ENCODE measurements around the gene C2CD3.
A peak's percentile ranks its signal among the peaks of the same experiment; 100 is the strongest.

The C2CD3 gene

DNA sequence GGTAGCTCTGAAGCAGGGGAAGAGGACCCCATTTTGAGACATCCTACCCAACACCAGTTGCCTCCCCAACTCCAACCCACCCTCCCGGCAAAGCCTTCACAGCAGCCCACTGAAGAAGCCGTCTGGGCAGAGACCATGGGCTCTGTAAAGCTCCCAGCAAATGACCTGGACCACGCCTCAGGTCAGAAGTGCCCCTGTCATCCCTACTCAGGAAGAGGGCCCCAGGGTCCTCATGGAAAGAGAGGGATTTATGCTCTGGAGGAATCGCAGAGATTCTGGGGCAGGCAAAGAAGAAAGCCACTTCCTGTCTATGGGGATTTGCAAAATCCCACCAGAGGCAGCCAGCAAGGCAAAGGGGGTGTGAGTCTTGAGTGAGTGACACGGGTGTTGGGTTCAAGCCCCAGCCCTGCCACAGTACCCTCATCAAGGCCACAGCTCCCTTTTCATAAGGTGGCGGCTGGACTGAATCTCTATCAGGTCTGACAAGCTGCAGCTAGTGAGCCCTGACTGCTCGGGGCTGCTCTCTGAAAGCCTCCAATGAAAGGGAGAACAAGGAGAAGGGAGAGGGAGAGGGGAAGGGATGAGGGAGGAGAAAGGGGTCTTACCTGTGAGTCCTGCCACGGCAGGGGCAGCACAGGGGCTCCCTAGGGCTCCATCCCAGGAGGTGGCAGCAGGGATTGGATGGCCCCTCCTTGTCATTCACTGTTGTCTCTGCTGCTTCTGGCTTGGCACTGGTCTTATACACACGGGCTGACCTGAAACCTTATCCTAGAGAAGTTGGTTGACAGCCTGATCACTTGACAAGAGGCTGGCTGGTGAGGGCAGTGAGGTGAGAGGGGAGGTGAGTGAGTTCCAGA, 162.2 kb downstream of the C2CD3 start, which contains the start of gene UCP3:
UCP3 (minus strand) TSS at position 713 of the 857 bp plus-strand sequence. CDS start 2,043 bp downstream, outside the sequence.
- FAIRE-seq = no peak
- no peak for DNase-seq (ENCODE audit: extremely low spot score, insufficient read length, low read depth)

DNA sequence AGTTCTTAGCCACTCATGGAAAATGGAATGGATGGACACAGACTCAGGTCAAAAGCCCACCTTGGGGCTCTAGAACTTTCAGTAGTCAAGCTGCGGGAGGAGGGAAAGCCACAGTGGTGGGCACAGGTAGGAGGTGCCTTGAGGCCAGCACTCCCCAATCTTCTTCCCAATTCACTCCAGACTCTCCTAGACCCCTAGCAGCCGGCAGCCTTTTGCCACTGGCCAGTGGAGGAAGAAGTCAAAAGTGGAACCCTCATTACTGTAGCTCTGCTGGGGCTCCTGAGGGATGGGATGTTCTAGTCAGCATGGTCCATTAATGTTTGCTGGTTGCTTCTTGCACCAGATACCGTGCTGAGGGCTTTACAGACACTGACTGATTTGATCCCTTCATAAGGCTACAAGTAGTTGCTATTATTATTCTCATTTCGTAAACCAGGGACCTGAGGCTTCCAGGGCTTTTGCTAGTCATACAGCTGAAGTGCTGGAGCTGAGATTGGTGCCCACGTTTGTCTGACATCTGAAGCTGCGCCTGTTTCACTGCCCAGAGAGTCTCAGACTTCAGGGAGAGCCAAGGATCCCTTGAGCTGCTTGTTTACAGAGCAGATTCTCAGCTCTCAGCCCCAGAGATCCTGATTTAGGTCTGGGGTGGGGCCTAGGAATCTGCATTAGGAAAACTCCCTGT, 163.0 kb downstream of the C2CD3 start:
- FAIRE-seq = no peak
- no peak for DNase-seq (ENCODE audit: extremely low spot score, insufficient read length, low read depth)

DNA sequence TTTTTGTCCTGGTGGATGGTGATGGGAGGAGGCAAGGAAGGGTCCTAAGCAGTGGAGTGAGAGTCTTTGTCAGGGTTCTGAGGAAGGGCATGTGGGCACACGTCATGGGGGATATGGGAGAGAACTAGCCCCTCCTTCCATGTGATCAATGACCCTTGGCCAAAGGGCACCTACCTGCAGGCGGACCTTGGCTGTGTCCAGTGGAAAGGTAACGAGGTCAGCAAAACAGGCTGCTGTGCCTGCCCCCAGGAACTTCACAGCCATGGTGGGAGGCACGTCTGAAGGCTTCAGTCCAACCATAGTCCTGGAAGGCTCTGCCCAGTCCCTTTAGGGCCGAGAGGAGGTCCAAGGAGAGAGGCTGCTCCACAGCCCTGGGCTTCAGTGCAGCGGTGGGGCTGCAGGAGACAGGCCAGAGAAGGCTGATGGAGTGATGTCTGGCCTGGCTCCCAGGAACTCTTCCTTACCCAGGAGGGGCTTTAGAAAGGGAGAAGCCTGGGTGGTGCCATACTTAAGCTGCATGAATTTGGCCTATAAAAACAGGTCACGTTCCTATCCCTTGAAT, 164.0 kb downstream of the C2CD3 start:
- FAIRE-seq = no peak
- DNase-seq (ENCODE audit: extremely low spot score, insufficient read length, low read depth) = no peak

DNA sequence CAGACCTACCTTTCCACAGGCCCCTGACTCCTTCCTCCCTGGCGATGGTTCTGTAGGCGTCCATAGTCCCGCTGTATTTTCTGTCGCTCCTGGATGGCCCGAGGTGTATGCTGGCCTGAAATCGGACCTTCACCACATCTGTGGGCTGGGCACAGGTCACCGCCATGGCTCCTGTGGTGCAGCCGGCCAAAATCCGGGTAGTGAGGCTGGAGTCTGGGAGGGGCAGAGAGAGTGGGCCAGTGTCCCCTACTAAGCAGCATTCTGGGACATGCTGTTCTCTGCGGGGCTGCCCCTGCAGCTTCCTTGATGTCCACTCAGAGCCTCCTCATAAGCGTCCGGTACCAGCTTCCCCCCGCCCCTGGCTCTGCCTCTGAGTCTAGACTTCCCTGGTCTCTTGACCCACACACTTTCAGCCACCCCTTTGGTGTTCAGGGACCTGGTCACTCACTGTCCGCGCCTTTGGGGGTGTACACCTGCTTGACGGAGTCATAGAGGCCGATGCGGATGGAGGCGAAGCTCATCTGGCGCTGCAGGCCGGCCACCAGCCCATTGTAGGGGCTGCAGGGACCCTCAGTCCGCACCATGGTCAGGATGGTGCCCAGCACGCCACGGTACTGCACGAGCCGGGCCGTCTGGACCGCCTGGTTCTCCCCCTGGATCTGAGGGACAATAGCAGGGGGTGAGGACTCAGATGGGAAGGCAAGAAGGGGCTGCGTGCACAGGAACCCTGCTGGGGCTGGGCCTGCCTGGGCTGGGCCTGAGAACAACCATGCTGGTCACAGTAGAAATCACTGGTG, 164.9 kb downstream of the C2CD3 start:
- FAIRE-seq = no peak
- DNase-seq (ENCODE audit: extremely low spot score, insufficient read length, low read depth) = no peak

DNA sequence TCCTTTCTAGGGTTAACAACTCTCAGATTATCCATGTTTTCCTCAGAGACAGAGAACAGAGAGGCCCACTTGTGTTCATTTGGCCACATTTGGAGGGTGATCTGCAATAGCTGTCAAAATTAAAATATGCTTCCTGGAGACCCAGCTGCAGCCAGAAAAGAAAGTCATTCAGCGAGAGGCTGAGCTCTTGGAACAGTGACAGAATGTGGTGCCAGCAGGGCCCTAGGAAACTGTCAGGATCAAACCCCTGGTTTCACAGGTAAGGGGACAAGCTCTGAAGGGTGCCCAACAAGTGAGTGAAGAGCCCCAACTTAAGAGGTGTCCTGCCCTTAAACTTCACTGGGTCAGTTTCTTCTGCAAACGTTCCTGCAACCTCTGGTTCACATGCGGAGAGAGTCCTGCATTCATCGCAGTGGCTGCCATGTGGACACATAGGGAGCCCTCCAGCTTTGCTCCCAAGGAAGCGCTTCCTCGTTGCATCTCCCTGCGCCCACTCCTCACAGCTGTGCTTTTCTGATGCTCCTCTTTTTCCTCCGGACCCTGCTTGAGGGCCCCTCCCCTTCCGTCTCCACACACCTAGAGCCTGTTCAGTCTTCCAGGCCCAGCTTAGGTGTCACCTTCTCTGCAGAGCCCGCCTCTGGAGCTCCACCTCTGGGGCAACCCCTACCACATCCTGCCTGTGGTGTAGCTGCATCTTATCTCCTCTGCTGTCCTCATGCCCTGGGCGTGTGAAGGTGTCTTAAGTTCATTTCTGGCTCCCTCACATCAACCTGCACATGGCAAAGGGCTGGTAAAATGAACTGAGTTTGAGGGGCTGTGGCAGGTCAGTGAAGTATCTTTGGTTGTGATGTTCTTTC, 165.8 kb downstream of the C2CD3 start:
- DNase-seq (ENCODE audit: extremely low spot score, insufficient read length, low read depth) (no peak), FAIRE-seq (no peak)

DNA sequence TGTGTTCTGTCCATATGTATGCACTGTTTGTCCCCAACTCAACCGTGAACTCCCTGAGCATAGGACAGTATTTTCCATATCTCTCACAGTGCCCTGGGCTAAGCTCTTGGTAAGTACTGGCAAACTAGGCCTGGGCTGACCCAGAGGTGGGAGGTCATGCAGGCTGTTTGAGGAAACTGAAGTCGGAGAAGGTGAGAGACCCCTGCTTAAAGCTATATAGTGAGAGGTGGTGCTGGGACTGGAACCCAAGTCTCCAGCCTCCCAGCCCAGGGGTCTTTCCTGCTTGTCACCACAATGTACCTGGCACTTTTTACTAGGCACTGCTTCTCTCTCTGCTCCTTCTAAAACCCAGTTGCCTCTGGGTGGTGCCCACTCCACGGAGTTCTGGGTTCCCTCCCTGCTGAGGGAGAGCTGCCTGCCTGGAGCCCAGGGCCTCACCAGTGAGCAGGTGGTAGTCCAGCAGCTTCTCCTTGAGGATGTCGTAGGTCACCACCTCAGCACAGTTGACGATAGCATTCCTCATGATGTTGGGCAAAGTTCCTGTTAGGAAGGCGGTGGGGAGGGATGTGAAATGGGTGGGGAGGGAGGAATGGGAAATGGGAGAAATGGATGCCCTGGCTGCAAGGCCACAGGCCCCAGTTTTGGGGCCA, 166.6 kb downstream of the C2CD3 start:
- FAIRE-seq = no peak

DNA sequence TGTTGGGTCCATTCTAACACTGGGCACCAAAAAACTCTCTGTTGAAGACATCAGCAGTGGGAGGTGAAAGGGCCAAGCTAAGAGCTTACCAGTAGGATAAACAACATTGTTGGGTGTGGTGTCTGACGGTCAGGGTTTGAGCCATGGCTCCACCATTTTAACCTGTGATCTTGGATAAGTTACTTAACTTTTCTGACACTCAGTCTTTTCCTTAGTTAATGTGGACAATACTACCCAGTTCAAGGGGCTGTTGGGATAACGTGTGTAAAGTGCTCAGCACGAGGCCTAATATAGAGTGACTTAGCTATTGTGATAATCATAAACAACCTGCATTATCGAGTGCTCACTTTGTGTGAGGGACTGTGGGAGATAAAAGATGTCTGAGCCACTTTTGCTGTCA, 168.0 kb downstream of the C2CD3 start:
- no peak for DNase-seq (ENCODE audit: extremely low spot score, insufficient read length, low read depth)

More for the DNA sequence above, 166.6 kb downstream of the C2CD3 start:
- DNase-seq (ENCODE audit: extremely low spot score, insufficient read length, low read depth) = no peak

DNA sequence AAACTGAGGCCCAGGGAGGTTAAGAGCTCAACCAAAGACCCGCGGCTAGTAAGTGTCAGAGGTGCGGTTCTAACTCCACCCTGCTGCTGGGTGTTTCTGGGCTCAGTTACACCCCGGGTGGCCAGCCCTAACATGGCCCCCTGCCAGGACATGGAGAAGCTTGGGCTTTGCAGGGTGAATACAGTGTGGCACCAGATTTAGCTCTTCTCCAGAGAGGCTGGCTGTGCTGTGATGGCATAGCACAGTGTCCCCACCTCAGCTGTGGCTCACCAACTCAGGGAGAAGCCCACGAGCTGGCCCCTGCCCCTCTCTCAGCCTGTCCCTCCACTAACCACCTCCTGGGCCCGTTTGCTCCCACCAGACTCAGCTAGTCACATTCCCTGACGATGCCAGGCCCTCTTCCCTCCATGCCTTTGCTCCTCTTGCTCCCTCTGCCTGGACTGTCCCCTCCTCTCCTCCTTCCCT, 168.9 kb downstream of the C2CD3 start:
- FAIRE-seq = no peak

More for the DNA sequence above, 168.0 kb downstream of the C2CD3 start:
- FAIRE-seq = no peak

DNA sequence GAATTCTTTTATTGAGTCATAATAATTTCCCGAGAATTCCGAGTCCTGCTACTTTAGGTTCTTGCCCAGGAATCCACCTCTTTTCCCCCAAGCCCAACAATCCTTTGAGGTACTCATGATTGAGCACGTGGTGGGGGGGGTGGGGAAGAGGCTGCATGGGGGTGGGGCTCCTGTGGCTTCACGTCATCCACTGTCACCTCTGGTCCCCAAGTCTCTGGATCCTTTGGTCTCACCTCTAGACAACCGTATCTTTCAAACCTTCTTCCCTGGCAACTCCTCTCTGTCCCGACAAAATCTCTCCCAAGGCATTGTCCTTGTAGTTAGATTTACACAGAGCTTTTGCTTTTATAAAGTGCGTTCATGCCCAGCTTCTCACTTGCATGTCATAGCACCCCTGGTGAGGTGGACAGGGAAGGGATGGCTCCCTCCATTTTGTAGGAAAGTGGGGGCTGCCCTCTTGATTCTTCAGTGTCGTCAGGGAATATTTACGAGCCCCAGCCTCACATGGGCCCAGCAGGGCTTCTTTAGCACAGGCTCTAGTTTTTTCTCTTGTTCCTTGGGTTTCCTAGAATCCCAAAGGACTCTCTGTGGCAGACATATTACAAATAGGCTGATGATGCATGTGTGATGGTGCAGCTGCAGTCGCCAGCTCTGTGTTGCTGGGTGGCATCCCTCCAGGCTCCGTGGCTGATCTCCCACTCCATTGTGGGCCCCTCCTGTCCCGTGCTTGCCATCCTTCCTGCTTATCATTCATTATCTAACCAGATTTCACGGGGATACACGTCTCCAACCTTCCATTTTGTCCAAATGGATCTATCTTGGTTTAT, 170.3 kb downstream of the C2CD3 start:
- DNase-seq (ENCODE audit: extremely low spot score, insufficient read length, low read depth) = no peak
- no peak for FAIRE-seq

More for the DNA sequence above, 168.9 kb downstream of the C2CD3 start:
- no peak for DNase-seq (ENCODE audit: extremely low spot score, insufficient read length, low read depth)

DNA sequence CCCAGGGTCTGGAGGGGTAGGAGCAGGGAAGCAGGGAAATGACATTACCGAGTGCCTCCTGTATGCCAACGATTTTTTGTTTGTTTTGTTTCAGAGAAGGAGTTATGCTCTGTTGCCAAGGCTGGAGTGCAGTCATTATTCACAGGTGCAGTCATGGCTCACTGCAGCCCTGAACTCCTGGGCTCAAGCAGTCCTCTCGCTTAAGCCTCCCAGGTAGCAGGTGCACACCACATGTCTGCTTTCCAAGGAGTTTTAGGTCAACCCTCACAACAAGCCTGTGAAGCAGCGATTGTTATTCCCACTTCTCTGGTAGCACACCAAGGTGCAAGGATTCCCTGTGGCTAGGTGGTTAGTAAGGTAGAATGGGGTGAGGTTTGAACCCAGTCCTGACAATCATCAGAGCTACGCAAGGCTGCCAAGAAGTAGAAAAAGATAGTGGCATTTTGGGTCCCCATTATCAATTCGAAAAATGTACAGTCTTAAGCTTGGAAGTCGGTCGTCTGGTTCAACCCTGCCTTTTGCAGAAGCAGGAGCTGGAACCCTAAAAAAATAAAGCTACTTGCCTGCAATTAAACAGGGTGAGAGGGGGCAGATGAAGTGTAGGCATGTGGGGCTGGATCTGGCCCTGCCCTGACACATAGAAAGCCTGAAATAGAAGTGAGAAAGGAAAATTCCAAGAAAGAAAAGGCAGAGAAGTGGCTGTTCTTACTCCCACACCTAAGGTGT, 171.1 kb downstream of the C2CD3 start:
- no peak for FAIRE-seq

DNA sequence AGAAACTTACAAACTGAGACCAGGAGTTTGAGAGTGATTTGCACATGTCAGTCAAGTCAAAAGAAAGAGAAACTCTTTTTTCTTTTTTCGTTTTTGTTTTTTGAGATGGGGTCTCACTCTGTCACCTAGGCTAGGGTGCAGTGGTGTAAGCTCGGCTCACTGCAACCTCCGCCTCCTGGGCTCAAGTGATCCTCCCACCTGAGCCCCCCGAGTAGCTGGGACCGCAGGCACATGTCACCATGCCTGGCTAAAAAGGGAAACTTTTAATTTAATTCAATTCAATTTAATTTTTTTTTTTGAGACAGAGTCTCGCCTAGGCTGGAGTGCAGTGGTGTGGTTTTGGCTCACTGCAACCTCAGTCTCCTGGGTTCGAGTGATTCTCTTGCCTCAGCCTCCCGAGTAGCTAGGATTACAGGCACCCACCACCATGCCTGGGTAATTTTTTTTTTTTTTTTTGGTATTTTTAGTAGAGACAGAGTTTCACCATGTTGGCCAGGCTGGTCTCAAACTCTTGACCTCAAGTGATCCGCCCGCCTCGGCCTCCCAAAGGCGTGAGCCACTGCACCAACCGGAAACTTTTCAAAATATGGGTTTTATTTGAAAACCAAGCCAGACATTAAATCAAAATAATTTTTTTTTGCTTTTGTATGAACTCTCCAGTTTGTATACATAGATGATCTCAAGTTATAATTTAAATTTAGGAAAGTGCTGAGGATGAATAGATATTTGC, 171.8 kb downstream of the C2CD3 start:
- no peak for DNase-seq (ENCODE audit: extremely low spot score, insufficient read length, low read depth)
- FAIRE-seq = no peak

More for the DNA sequence above, 171.1 kb downstream of the C2CD3 start:
- DNase-seq (ENCODE audit: extremely low spot score, insufficient read length, low read depth) = no peak

DNA sequence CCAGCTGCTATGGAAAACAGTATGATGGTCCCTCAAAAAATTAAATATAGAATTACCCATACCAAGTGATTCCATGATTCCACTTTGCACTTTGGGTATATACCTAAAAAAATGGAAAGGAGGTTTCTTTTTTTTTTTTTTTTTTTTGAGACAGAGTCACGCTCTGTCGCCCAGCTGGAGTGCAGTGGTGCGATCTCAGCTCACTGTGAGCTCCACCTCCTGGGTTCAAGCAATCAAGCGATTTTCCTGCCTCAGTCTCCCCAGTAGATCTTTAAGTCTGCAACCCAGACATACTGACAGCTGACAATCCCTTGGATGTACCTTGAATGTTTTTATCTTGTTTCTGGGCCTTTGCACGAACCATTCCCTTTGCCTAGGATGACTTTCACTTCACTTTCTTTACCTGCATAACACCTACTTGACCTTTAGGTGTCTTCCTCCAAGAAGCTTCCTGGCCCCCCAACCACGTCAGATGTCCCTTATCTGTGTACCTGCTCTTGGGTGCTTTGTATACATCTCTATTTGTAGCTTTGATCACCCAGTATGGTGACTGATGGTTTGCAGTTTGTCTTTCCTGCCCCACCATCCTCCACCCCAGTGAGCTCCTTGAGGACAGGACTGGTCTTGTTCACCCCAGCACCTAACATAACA, 173.6 kb downstream of the C2CD3 start:
- DNase-seq (ENCODE audit: extremely low spot score, insufficient read length, low read depth) = no peak
- FAIRE-seq = peak; percentile 65

DNA sequence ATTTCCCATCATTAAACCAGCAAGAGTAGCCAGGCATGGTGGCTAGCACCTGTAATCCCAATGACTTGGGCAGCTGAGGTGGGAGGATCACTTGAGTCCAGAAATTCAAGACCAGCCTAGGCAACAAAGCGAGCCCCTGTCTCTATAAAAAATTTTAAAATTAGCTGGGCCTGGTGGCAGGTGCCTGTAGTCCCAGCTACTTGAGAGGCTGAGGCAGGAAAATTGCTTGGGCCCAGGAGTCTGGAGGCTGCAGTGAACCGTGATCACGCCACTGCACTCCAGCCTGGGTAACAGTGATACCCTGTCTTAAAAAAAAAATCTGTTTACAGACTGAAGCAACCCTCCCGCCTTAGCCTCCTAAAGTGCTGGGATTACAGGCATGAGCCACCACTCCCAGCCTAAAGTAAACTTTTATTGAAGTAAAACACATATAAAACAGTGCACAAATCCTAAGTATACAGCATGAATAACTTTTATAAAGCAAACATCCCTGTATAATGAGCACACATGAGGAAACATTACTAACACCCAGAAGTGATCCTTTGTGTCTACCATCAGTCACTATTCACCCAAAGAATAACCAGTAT, 174.5 kb downstream of the C2CD3 start:
- DNase-seq (ENCODE audit: extremely low spot score, insufficient read length, low read depth) (no peak), FAIRE-seq (no peak)

DNA sequence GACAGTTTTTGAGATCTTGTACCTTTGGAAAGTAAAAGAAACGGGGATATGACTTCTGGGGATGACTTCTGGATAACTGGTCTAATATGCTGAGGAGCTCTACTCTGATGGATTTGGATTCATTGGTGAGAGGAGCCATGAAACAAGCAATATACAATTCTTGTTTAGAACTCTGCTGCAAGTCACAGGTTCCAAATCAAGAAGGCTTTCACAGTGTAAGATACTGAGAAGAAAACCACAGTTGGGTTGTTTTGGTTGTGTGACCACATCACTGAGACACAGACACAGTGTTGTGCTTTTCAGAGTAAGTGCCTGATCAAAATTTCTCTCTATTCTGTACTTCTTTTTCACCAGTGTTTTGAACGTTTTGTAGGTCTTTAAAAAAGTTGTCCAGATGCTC, 175.1 kb downstream of the C2CD3 start:
- no peak for DNase-seq (ENCODE audit: extremely low spot score, insufficient read length, low read depth)
- FAIRE-seq = peak; percentile 46

DNA sequence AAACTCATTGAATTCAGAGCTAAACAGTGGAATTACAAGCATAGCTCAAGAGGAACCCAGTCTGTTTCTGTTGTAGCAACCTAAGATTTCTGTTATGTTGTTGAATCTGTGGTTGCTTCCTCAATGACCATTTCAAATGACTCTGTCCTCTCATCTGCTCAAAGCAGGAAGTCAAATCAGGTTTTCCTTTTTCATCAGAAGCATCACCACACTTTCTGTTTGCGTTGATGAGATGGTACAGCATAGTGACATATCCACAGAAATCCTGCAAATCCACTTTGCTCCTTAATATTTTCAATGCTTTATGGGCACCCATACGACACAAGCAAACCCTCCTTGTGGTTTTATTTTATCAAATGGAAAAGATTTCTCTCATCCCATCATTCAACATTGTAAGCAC, 175.6 kb downstream of the C2CD3 start:
- FAIRE-seq (peak; percentile 84), DNase-seq (ENCODE audit: extremely low spot score, insufficient read length, low read depth) (no peak)

Data from GM18507 (cell line).